HepG2 (cell line): ENCODE measurements around the gene SLC16A9. TPM values are rescaled to one million over a fixed set of nuclear protein-coding genes. Genes with fewer than 3 reads are reported as not detected.

Experiments used
- CBX2 ChIP-seq, 2 experiments: fragments of 200-600 bp in 1 of 2; sonication (generic); formaldehyde crosslinking in 1 of 2; IDR thresholded peaks; 2 replicates each; pipeline versions ENCODE4 v1.7.0 to v1.8.1; 2018 to 2022; ENCODE audit warnings: low read depth in 2 of 2, low read length in 1 of 2, mild to moderate bottlenecking in 1 of 2, missing genetic modification reagents in 1 of 2
- CENPX ChIP-seq: sonication (generic); formaldehyde crosslinking; IDR thresholded peaks from 2 replicates; pipeline ENCODE4 v1.9.0; 2021; ENCODE audit warnings: mild to moderate bottlenecking, missing genetic modification reagents, moderate library complexity
- FOXK2 ChIP-seq: fragments of 450-650 bp; IDR thresholded peaks from 2 replicates; pipeline ENCODE4 v1.6.1; 2016
- HDAC1 ChIP-seq: sonication (generic); formaldehyde crosslinking; IDR thresholded peaks from 2 replicates; pipeline ENCODE4 v1.5.1; 2020; ENCODE audit warnings: mild to moderate bottlenecking, missing genetic modification reagents
- HNF4G ChIP-seq, 2 experiments: sonication (generic) in 1 of 2; formaldehyde crosslinking in 1 of 2; IDR thresholded peaks; 2 replicates each; pipeline versions ENCODE4 v1.4.0 to v1.6.1; 2011 to 2020; ENCODE audit warnings: borderline replicate concordance in 2 of 2, low read depth in 2 of 2, mild to moderate bottlenecking in 2 of 2, low read length in 1 of 2, missing genetic modification reagents in 1 of 2, moderate library complexity in 1 of 2
- HOXA5 ChIP-seq: sonication (generic); formaldehyde crosslinking; IDR thresholded peaks from 2 replicates; pipeline ENCODE4 v1.4.0; 2020; ENCODE audit warnings: missing genetic modification reagents
- IRF9 ChIP-seq: sonication (generic); formaldehyde crosslinking; IDR thresholded peaks from 2 replicates; pipeline ENCODE4 v1.8.0; 2022; ENCODE audit warnings: missing genetic modification reagents, mild to moderate bottlenecking, borderline replicate concordance
- JUN ChIP-seq: sonication (generic); formaldehyde crosslinking; IDR thresholded peaks from 2 replicates; pipeline ENCODE4 v1.4.0; 2020; ENCODE audit warnings: mild to moderate bottlenecking, missing genetic modification reagents
- KAT8 ChIP-seq: IDR thresholded peaks from 2 replicates; pipeline ENCODE4 v1.6.1; 2016; ENCODE audit warnings: missing genetic modification reagents, missing compliant biosample characterization
- KDM5B ChIP-seq: sonication (generic); formaldehyde crosslinking; IDR thresholded peaks from 2 replicates; pipeline ENCODE4 v1.4.0; 2020; ENCODE audit warnings: missing genetic modification reagents, mild to moderate bottlenecking, borderline replicate concordance
- MTF1 ChIP-seq: sonication (generic); formaldehyde crosslinking; IDR thresholded peaks from 2 replicates; pipeline ENCODE4 v1.5.0; 2020; ENCODE audit warnings: missing genetic modification reagents
- RORA ChIP-seq: sonication (generic); formaldehyde crosslinking; IDR thresholded peaks from 2 replicates; pipeline ENCODE4 v1.5.0; 2020; ENCODE audit warnings: mild to moderate bottlenecking, missing genetic modification reagents, moderate library complexity
- SMAD3 ChIP-seq: sonication (generic); formaldehyde crosslinking; IDR thresholded peaks from 2 replicates; pipeline ENCODE4 v1.4.0; 2020; ENCODE audit warnings: missing genetic modification reagents
- SP140L ChIP-seq: sonication (generic); formaldehyde crosslinking; IDR thresholded peaks from 2 replicates; pipeline ENCODE4 v1.4.0; 2020; ENCODE audit warnings: missing genetic modification reagents, borderline replicate concordance
- TBX3 ChIP-seq: fragments of 450-650 bp; IDR thresholded peaks from 2 replicates; pipeline ENCODE4 v1.6.1; 2017; ENCODE audit warnings: antibody characterized with exemption, mild to moderate bottlenecking, inconsistent platforms, borderline replicate concordance
- ZKSCAN1 ChIP-seq: fragments of 150-350 bp; IDR thresholded peaks from 2 replicates; pipeline ENCODE4 v1.6.1; 2014; ENCODE audit warnings: low read length
- ZNF224 ChIP-seq: sonication (generic); formaldehyde crosslinking; IDR thresholded peaks from 2 replicates; pipeline ENCODE4 v1.5.0; 2020; ENCODE audit warnings: mild to moderate bottlenecking, missing genetic modification reagents
- ZNF441 ChIP-seq: sonication (generic); formaldehyde crosslinking; IDR thresholded peaks from 2 replicates; pipeline ENCODE4 v1.7.0; 2021; ENCODE audit warnings: missing genetic modification reagents, borderline replicate concordance
- ZNF562 ChIP-seq: sonication (generic); formaldehyde crosslinking; IDR thresholded peaks from 2 replicates; pipeline ENCODE4 v1.8.0; 2022; ENCODE audit warnings: missing genetic modification reagents, borderline replicate concordance
- ZNF607 ChIP-seq: sonication (generic); formaldehyde crosslinking; IDR thresholded peaks from 2 replicates; pipeline ENCODE4 v1.5.1; 2020; ENCODE audit warnings: missing genetic modification reagents, mild to moderate bottlenecking, borderline replicate concordance
- ZSCAN12 ChIP-seq: sonication (generic); formaldehyde crosslinking; IDR thresholded peaks from 2 replicates; pipeline ENCODE4 v1.9.0; 2021; ENCODE audit warnings: mild to moderate bottlenecking, missing genetic modification reagents
- polyA plus RNA-seq, 8 experiments: library from polyadenylated mRNA; depleted of rRNA in 3 of 8; stranded (reverse) in 7 of 8; unstranded in 1 of 8; fragments of >200 nt; fragmentation: Illumina TruSeq in 4 of 8; extraction: Trizol in 4 of 8; gene quantifications; 2 replicates each; pipeline versions ENCODE4 v1.2.1 to v1.2.3, GENCODE V29; 2011 to 2016; ENCODE audit warnings: low read depth in 4 of 8, missing spikeins in 1 of 8, mixed read lengths in 1 of 8; ENCODE audit not compliant: insufficient read depth in 1 of 8
- total RNA-seq, 5 experiments: library from RNA; depleted of rRNA; stranded (reverse); fragments of >200 nt; fragmentation: Illumina TruSeq; extraction: Trizol; gene quantifications; 2 replicates each; pipeline ENCODE4 v1.2.3, GENCODE V29; 2016; ENCODE audit warnings: low read depth in 1 of 5
- TF ChIP-seq, protein P1 (sequence below): sonication (generic); formaldehyde crosslinking; IDR thresholded peaks from 2 replicates; pipeline ENCODE4 v1.5.0; 2020; ENCODE audit warnings: mild to moderate bottlenecking, missing genetic modification reagents, moderate library complexity
- TF ChIP-seq, protein P2 (sequence below): sonication (generic); formaldehyde crosslinking; conservative IDR thresholded peaks from 2 replicates; pipeline ENCODE4 v1.8.1; 2023; ENCODE audit warnings: missing genetic modification reagents
- TF ChIP-seq, protein P3 (sequence below): IDR thresholded peaks from 2 replicates; pipeline ENCODE4 v1.6.1; 2018; ENCODE audit warnings: missing genetic modification reagents, mild to moderate bottlenecking, missing compliant biosample characterization

SLC16A9 gene
- total and polyA plus RNA-seq, 2 of the 13 experiments (the other 11 are each of a cell fraction or from before 2014, with no cell fraction given): 0.01 to 0.09 TPM

DNA sequence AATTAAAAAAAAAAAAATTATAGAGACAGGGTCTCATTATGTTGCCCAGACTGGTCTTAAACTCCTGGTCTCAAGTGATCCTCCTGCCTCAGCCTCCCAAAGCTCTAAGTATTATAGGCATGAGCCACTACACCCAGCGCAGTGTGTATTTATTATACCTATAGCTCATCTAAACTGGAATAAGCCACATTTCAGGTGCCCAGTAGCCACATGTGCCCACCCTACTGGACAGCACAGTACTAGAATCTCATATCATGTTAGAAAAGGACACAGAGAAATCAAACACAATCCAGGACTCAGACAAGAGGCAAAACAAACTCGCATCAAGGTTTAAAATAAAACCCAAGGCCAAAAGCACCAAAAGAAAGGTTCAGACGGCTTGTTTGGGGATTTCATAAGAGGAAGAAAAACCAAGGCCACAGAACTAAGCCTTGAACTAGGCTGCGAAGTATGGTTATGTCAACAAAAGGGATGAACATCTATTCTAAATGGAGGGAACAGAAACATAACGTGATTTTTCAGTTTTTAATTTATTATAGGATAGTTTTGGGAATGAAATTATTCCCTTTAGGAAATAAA is 32.3 kb downstream of the SLC16A9 start (continued):
- TF ChIP-seq, protein P1, sequence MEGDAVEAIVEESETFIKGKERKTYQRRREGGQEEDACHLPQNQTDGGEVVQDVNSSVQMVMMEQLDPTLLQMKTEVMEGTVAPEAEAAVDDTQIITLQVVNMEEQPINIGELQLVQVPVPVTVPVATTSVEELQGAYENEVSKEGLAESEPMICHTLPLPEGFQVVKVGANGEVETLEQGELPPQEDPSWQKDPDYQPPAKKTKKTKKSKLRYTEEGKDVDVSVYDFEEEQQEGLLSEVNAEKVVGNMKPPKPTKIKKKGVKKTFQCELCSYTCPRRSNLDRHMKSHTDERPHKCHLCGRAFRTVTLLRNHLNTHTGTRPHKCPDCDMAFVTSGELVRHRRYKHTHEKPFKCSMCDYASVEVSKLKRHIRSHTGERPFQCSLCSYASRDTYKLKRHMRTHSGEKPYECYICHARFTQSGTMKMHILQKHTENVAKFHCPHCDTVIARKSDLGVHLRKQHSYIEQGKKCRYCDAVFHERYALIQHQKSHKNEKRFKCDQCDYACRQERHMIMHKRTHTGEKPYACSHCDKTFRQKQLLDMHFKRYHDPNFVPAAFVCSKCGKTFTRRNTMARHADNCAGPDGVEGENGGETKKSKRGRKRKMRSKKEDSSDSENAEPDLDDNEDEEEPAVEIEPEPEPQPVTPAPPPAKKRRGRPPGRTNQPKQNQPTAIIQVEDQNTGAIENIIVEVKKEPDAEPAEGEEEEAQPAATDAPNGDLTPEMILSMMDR (CRISPR knock-in tag): no peak
- TF ChIP-seq KAT8 (CRISPR knock-in tag): no peak
- TF ChIP-seq SP140L (CRISPR knock-in tag): no peak
- TF ChIP-seq HOXA5 (CRISPR knock-in tag): no peak
- TF ChIP-seq IRF9 (CRISPR knock-in tag): no peak
- no peak for TF ChIP-seq ZNF607 (CRISPR knock-in tag)
- no peak for TF ChIP-seq KDM5B (CRISPR knock-in tag)
- TF ChIP-seq ZSCAN12 (CRISPR knock-in tag): no peak
- TF ChIP-seq MTF1 (CRISPR knock-in tag): no peak
- TF ChIP-seq CENPX (CRISPR knock-in tag): no peak
- TF ChIP-seq CBX2 (IDR thresholded peaks at IDR 0.05; ENCODE audit: low read depth, low read length): no peak
- no peak for TF ChIP-seq CBX2 (CRISPR knock-in tag; IDR thresholded peaks at IDR 0.05; ENCODE audit: low read depth)
- TF ChIP-seq SMAD3 (CRISPR knock-in tag): 0 out of 2 replicates have a peak, but pooled peaks have one; percentile 50
- no peak for TF ChIP-seq TBX3
- TF ChIP-seq RORA (CRISPR knock-in tag): no peak
- TF ChIP-seq FOXK2: no peak
- TF ChIP-seq, protein P2, sequence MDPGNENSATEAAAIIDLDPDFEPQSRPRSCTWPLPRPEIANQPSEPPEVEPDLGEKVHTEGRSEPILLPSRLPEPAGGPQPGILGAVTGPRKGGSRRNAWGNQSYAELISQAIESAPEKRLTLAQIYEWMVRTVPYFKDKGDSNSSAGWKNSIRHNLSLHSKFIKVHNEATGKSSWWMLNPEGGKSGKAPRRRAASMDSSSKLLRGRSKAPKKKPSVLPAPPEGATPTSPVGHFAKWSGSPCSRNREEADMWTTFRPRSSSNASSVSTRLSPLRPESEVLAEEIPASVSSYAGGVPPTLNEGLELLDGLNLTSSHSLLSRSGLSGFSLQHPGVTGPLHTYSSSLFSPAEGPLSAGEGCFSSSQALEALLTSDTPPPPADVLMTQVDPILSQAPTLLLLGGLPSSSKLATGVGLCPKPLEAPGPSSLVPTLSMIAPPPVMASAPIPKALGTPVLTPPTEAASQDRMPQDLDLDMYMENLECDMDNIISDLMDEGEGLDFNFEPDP (CRISPR knock-in tag): no peak
- TF ChIP-seq ZNF562 (CRISPR knock-in tag): no peak
- TF ChIP-seq, protein P3, sequence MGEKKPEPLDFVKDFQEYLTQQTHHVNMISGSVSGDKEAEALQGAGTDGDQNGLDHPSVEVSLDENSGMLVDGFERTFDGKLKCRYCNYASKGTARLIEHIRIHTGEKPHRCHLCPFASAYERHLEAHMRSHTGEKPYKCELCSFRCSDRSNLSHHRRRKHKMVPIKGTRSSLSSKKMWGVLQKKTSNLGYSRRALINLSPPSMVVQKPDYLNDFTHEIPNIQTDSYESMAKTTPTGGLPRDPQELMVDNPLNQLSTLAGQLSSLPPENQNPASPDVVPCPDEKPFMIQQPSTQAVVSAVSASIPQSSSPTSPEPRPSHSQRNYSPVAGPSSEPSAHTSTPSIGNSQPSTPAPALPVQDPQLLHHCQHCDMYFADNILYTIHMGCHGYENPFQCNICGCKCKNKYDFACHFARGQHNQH (CRISPR knock-in tag): no peak
- TF ChIP-seq HDAC1 (CRISPR knock-in tag): peak; percentile 50; the same call in 1 of the 2 replicates
- no peak for TF ChIP-seq ZNF224 (CRISPR knock-in tag)
- TF ChIP-seq ZNF441: no peak
- no peak for TF ChIP-seq ZKSCAN1
- TF ChIP-seq JUN (CRISPR knock-in tag): no peak
- no peak for TF ChIP-seq HNF4G (IDR thresholded peaks at IDR 0.05; ENCODE audit: borderline replicate concordance, low read depth, low read length)
- TF ChIP-seq HNF4G (CRISPR knock-in tag; IDR thresholded peaks at IDR 0.05; ENCODE audit: borderline replicate concordance, low read depth): no peak
